Stimulated activated CD4-positive, alpha-beta T cell treated with anti-CD3 and anti-CD28 coated beads, Interleukin-4, amount 100 ng/mL, for 48 hours (primary cell): ENCODE measurements around the gene SLC4A4.

ENCODE experiments used
- DNase-seq, 2 donors: peaks; one replicate each; pipeline ENCODE4 v3.0.0-alpha.2; 2020; ENCODE audit warnings: low read depth in 2 of 2

Gene SLC4A4

GRCh38 chr4:71469541-71469940, 130.7 kb downstream of the SLC4A4 start:
- DNase-seq: no peak

- DNase-seq: no peak
These were observed 131.7 kb downstream of the SLC4A4 start for GRCh38 chr4:71470524-71470923.

- DNase-seq: no peak
These were observed 134.1 kb downstream of the SLC4A4 start for GRCh38 chr4:71472946-71473345.

- no peak for DNase-seq
These were observed 134.9 kb downstream of the SLC4A4 start for GRCh38 chr4:71473541-71474240.

- DNase-seq: no peak
These were observed 135.9 kb downstream of the SLC4A4 start for GRCh38 chr4:71474731-71475130.

- DNase-seq: no peak
These were observed 137.4 kb downstream of the SLC4A4 start for GRCh38 chr4:71476240-71476639.

GRCh38 chr4:71486550-71487343, 147.9 kb downstream of the SLC4A4 start:
- no peak for DNase-seq

- no peak for DNase-seq
These were observed 148.6 kb downstream of the SLC4A4 start for GRCh38 chr4:71487344-71487920.

GRCh38 chr4:71494539-71494938, 155.7 kb downstream of the SLC4A4 start:
- DNase-seq: no peak

- no peak for DNase-seq
These were observed 156.6 kb downstream of the SLC4A4 start for GRCh38 chr4:71495454-71495853.

GRCh38 chr4:71497078-71497477, 158.3 kb downstream of the SLC4A4 start:
- no peak for DNase-seq

GRCh38 chr4:71498002-71498401, 159.2 kb downstream of the SLC4A4 start:
- no peak for DNase-seq

- DNase-seq: no peak
These were observed 159.8 kb downstream of the SLC4A4 start for GRCh38 chr4:71498625-71499024.

- DNase-seq: no peak
These were observed 163.2 kb downstream of the SLC4A4 start for GRCh38 chr4:71501992-71502391.

GRCh38 chr4:71518283-71518989, 179.6 kb downstream of the SLC4A4 start:
- DNase-seq: no peak

GRCh38 chr4:71520308-71520707, 181.5 kb downstream of the SLC4A4 start:
- DNase-seq: no peak

- no peak for DNase-seq
These were observed 182.0 kb downstream of the SLC4A4 start for GRCh38 chr4:71520850-71521249.

- no peak for DNase-seq
These were observed 185.9 kb downstream of the SLC4A4 start for GRCh38 chr4:71524756-71525155.

- DNase-seq: no peak
These were observed 188.0 kb downstream of the SLC4A4 start for GRCh38 chr4:71526637-71527406.

GRCh38 chr4:71532407-71532806, 193.6 kb downstream of the SLC4A4 start:
- no peak for DNase-seq

- no peak for DNase-seq
These were observed 194.3 kb downstream of the SLC4A4 start for GRCh38 chr4:71533121-71533520.
